Mesendoderm (in vitro differentiated cells): ENCODE results near the gene GJC1.
A peak's percentile ranks its signal among the peaks of the same experiment; 100 is the strongest.
"Not testable (repeated sequence)": the region's sequence is repeated elsewhere in the genome, so short reads cannot be mapped to it uniquely, and the experiment has no call there.

ENCODE experiments used
- DNase-seq: peaks from one replicate; pipeline ENCODE4 v3.0.0; 2013
- H2AK5ac ChIP-seq: 2 replicates; pipeline ENCODE4 v1.6.1; 2013; ENCODE audit warnings: low read length, inconsistent platforms
- H2BK120ac ChIP-seq: 2 replicates; pipeline ENCODE4 v1.6.1; 2013; ENCODE audit warnings: low read depth, mild to moderate bottlenecking, low read length, moderate library complexity, mixed read lengths
- H2BK15ac ChIP-seq: replicated peaks from 2 replicates; pipeline ENCODE4 v1.6.1; 2013; ENCODE audit warnings: low read depth, mild to moderate bottlenecking, moderate library complexity
- H2BK5ac ChIP-seq: 2 replicates; pipeline ENCODE4 v1.6.1; 2013; ENCODE audit warnings: low read length, inconsistent platforms
- H3K18ac ChIP-seq: 2 replicates; pipeline ENCODE4 v1.6.1; 2013; ENCODE audit warnings: mild to moderate bottlenecking, low read length, mixed read lengths
- H3K23ac ChIP-seq: one replicate; pipeline ENCODE4 v1.6.1; 2013; ENCODE audit warnings: low read length
- H3K27ac ChIP-seq: 2 replicates; pipeline ENCODE4 v1.5.1; 2013; ENCODE audit warnings: low read depth, mild to moderate bottlenecking, inconsistent platforms, low read length, moderate library complexity
- H3K27me3 ChIP-seq: 2 replicates; pipeline ENCODE4 v1.6.1; 2013; ENCODE audit warnings: low read length, control low read depth, mild to moderate bottlenecking, inconsistent platforms; ENCODE audit not compliant: insufficient read depth, poor library complexity
- H3K36me3 ChIP-seq: 2 replicates; pipeline ENCODE4 v1.6.1; 2013; ENCODE audit warnings: low read length, inconsistent platforms; ENCODE audit not compliant: control insufficient read depth, insufficient read depth
- H3K4ac ChIP-seq: one replicate; pipeline ENCODE4 v1.6.1; 2013; ENCODE audit warnings: low read depth, mild to moderate bottlenecking, low read length, moderate library complexity
- H3K4me1 ChIP-seq: 2 replicates; pipeline ENCODE4 v1.6.1; 2013; ENCODE audit warnings: low read depth, low read length, inconsistent platforms; ENCODE audit not compliant: control insufficient read depth
- H3K4me2 ChIP-seq: 2 replicates; pipeline ENCODE4 v1.6.1; 2013; ENCODE audit warnings: low read length
- H3K4me3 ChIP-seq: 2 replicates; pipeline ENCODE4 v1.5.1; 2013; ENCODE audit warnings: mild to moderate bottlenecking, low read length
- H3K56ac ChIP-seq: one replicate; pipeline ENCODE4 v1.6.1; 2013; ENCODE audit warnings: low read length
- H3K79me1 ChIP-seq: 2 replicates; pipeline ENCODE4 v1.6.1; 2013; ENCODE audit warnings: low read length, inconsistent platforms
- H3K79me2 ChIP-seq: 2 replicates; pipeline ENCODE4 v1.6.1; 2013; ENCODE audit warnings: mild to moderate bottlenecking, low read length; ENCODE audit not compliant: control insufficient read depth, insufficient read depth
- H3K9ac ChIP-seq: 2 replicates; pipeline ENCODE4 v1.6.1; 2013; ENCODE audit warnings: low read length, inconsistent platforms
- H4K5ac ChIP-seq: one replicate; pipeline ENCODE4 v1.6.1; 2013; ENCODE audit warnings: low read length
- H4K8ac ChIP-seq: one replicate; pipeline ENCODE4 v1.6.1; 2013; ENCODE audit warnings: low read depth, mild to moderate bottlenecking, control low read depth, low read length, moderate library complexity
- WGBS: extraction: QIAGEN DNeasy Blood & Tissue Kit; methylation state at CpG from one replicate; pipeline ENCODE4 v1.1.7; 2013; ENCODE audit warnings: low lambda C conversion rate, missing lambda C conversion rate; ENCODE audit not compliant: insufficient coverage; ENCODE audit errors: extremely low coverage; 5-methylcytosine and 5-hydroxymethylcytosine counted together

The GJC1 gene

DNA sequence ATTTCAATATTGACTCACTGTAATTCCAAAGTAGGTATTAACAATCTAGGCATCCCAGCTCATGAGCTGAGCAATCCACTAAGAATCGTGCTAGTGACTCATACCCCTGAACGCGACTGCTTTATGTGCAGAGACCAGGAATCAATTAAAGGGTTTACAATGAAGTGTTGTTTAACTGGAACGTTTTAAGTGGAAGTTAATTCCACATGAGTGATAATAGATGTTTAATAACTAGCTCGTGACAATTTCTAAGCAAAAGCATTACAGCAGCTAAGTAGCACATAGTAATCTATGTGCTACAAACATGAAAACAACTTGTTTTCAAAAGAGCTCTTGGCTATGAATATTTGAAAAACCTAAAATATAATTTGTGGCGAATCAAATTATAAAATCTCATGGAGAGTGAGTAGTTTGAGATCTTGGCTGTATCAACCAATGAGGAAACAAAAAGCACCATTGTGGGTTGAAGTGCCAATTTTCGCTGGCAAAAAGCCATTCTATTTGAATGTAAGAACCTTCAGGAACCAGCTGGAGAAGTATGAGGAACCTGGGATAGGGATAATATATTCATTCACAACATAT is 9.4 kb downstream of the GJC1 start:
- Histone ChIP-seq H3K36me3 (no peaks in the 10 kb centered on the region), H3K23ac (no peak overlapping the region), H3K4me2 (no peak overlapping the region), H2BK5ac (no peak overlapping the region), H3K27ac (no peak overlapping the region), H2BK15ac (no peak overlapping the region), H2BK120ac (no peak overlapping the region), H3K4me3 (no peak overlapping the region), H3K18ac (no peak overlapping the region), H3K4me1 (no peaks in the 10 kb centered on the region), H3K79me1 (no peaks in the 10 kb centered on the region), H3K9ac (no peak overlapping the region), H4K5ac (no peak overlapping the region), H3K4ac (no peak overlapping the region), H4K8ac (no peak overlapping the region), H3K79me2 (peaks cover 52% of the 10 kb centered on the region), H3K27me3 (no peaks in the 10 kb centered on the region), H2AK5ac (no peak overlapping the region), H3K56ac (no peak overlapping the region)
- DNase-seq = peak; percentile 25
- WGBS = no CpG with 5 or more reads among the region's 7 CpGs

DNA sequence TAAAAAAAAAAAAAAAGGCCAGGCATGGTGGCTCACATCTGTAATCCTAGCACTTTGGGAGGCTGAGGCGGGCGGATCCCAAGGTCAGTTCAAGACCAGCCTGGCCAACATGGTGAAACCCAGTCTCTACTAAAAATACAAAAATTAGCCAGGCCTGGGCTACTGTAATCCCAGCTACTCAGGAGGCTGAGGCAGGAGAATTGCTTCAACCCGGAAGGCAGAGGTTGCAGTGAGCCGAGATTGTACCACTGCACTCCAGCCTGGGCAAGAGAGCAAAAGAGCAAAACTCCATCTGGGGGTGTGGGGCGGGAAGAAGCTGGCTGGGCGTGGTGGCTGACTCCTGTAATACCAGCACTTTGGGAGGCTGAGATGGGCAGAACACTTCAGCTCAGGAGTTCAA is 11.6 kb downstream of the GJC1 start:
- not testable (repeated sequence) for DNase-seq, H2BK120ac ChIP-seq, H3K4me1 ChIP-seq, H3K27ac ChIP-seq, H3K4me3 ChIP-seq, H2AK5ac ChIP-seq, H4K8ac ChIP-seq, H4K5ac ChIP-seq, H2BK5ac ChIP-seq, H3K36me3 ChIP-seq, H3K18ac ChIP-seq, H3K27me3 ChIP-seq, H3K56ac ChIP-seq, H3K79me1 ChIP-seq, H3K4me2 ChIP-seq, H3K9ac ChIP-seq, H2BK15ac ChIP-seq, H3K4ac ChIP-seq, H3K23ac ChIP-seq
- peaks cover 50% of the 10 kb centered on the region for H3K79me2 ChIP-seq
- WGBS = no CpG with 5 or more reads among the region's 6 CpGs

GRCh38 chr17:44812263-44812662 is 17.8 kb downstream of the GJC1 start:
- H3K27me3 ChIP-seq = no peaks in the 10 kb centered on the region

GRCh38 chr17:44808656-44809388 is 21.3 kb downstream of the GJC1 start:
- not testable (repeated sequence) for H3K27ac ChIP-seq, H3K27me3 ChIP-seq, H3K4me1 ChIP-seq, H3K23ac ChIP-seq, H3K18ac ChIP-seq, H2BK5ac ChIP-seq, H4K8ac ChIP-seq, H4K5ac ChIP-seq, H3K4me2 ChIP-seq, DNase-seq, H3K9ac ChIP-seq, H2BK120ac ChIP-seq, H3K4me3 ChIP-seq, H2AK5ac ChIP-seq, H3K4ac ChIP-seq, H3K56ac ChIP-seq, H2BK15ac ChIP-seq, H3K36me3 ChIP-seq
- Histone ChIP-seq H3K79me2 (peaks cover 36% of the 10 kb centered on the region), H3K79me1 (peaks cover 20% of the 10 kb centered on the region)
- no CpG with 5 or more reads among the region's 9 CpGs for WGBS

More at GRCh38 chr17:44812263-44812662, 17.8 kb downstream of the GJC1 start:
- H3K18ac ChIP-seq = no peak overlapping the region
- H3K4ac ChIP-seq = no peak overlapping the region
- H3K4me2 ChIP-seq = no peak overlapping the region
- no peak overlapping the region for H3K9ac ChIP-seq
- peaks cover 45% of the 10 kb centered on the region for H3K79me2 ChIP-seq
- no peaks in the 10 kb centered on the region for H3K4me1 ChIP-seq
- H2AK5ac ChIP-seq = no peak overlapping the region
- no peak overlapping the region for H3K56ac ChIP-seq
- H2BK5ac ChIP-seq = no peak overlapping the region
- H4K5ac ChIP-seq = no peak overlapping the region
- DNase-seq = no peak
- H4K8ac ChIP-seq = no peak overlapping the region
- H3K36me3 ChIP-seq = no peaks in the 10 kb centered on the region
- no peak overlapping the region for H3K4me3 ChIP-seq
- no peak overlapping the region for H2BK15ac ChIP-seq
- H3K79me1 ChIP-seq = peaks cover 12% of the 10 kb centered on the region
- no peak overlapping the region for H2BK120ac ChIP-seq
- no peak overlapping the region for H3K27ac ChIP-seq
- H3K23ac ChIP-seq = no peak overlapping the region
- WGBS = no CpG with 5 or more reads among the region's 4 CpGs

DNA sequence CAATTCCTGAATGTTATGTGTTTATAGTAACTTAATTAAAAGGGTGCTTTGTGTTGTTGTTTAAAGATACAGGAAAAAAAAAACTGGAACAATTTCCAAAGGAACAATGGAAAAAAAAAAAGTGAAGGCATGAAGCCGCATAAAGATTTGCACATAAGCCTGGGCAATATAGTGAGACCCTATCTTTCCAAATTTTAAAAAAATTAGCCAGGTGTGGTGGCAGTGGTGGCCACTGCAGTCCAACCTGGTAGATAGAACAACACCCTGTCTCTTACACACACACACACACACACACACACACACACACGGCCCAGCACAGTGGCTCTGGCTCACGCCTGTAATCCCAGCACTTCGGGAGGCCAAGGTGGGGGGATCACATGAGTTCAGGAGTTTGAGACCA is 21.9 kb downstream of the GJC1 start:
- Histone ChIP-seq H3K4me1 (no peaks in the 10 kb centered on the region), H3K27ac (no peak overlapping the region), H4K5ac (no peak overlapping the region), H3K56ac (no peak overlapping the region), H3K18ac (no peak overlapping the region), H3K4ac (no peak overlapping the region), H3K79me2 (peaks cover 34% of the 10 kb centered on the region), H2BK120ac (no peak overlapping the region), H2BK15ac (no peak overlapping the region), H4K8ac (no peak overlapping the region), H3K23ac (no peak overlapping the region), H3K4me2 (no peak overlapping the region), H2AK5ac (no peak overlapping the region), H3K27me3 (no peaks in the 10 kb centered on the region), H2BK5ac (no peak overlapping the region), H3K4me3 (no peak overlapping the region), H3K79me1 (peaks cover 18% of the 10 kb centered on the region), H3K36me3 (peaks cover 10% of the 10 kb centered on the region), H3K9ac (no peak overlapping the region)
- DNase-seq = no peak
- WGBS = no CpG with 5 or more reads among the region's 4 CpGs

DNA sequence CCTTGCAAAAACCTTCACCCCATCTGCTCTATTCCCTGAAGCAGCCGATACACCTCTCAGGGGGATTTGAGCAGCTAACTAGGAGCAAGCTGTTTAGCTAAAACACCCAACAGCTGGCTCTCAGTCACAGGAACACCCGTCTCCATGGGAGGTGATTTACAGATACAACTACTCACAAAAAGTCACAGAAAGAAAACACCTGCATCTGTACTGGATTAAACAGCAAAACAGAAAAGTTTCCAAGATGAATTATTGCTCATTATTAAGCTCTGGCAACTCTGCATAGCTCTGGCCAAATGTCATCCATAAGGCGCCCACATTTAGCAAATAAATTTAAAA is 22.3 kb downstream of the GJC1 start:
- no peak overlapping the region for H2BK5ac ChIP-seq
- DNase-seq = no peak
- no peak overlapping the region for H3K56ac ChIP-seq
- H3K4me2 ChIP-seq = no peak overlapping the region
- no peak overlapping the region for H3K27ac ChIP-seq
- no peak overlapping the region for H3K23ac ChIP-seq
- no peak overlapping the region for H3K9ac ChIP-seq
- peaks cover 10% of the 10 kb centered on the region for H3K36me3 ChIP-seq
- no peak overlapping the region for H4K5ac ChIP-seq
- H3K27me3 ChIP-seq = no peaks in the 10 kb centered on the region
- H3K18ac ChIP-seq = no peak overlapping the region
- H4K8ac ChIP-seq = no peak overlapping the region
- H2BK120ac ChIP-seq = no peak overlapping the region
- H3K79me1 ChIP-seq = peaks cover 18% of the 10 kb centered on the region
- H3K4me3 ChIP-seq = no peak overlapping the region
- H3K4me1 ChIP-seq = no peaks in the 10 kb centered on the region
- no peak overlapping the region for H2BK15ac ChIP-seq
- WGBS = no CpG with 5 or more reads among the region's 3 CpGs
- H3K4ac ChIP-seq = no peak overlapping the region
- peaks cover 32% of the 10 kb centered on the region for H3K79me2 ChIP-seq
- no peak overlapping the region for H2AK5ac ChIP-seq
